Measurements from ENCODE around the gene CACNA1F. TPM values are rescaled to one million over a fixed set of nuclear protein-coding genes. Genes with fewer than 3 reads are reported as not detected.

CACNA1F gene
- total and polyA plus RNA-seq, 9 of the 15 experiments (the other 6 are each of a cell fraction or from before 2014, with no cell fraction given) = under 0.01 to 0.41 (median 0.03) TPM; not detected in 3

- TF ChIP-seq RERE (CRISPR knock-in tag; IDR thresholded peaks at IDR 0.05; ENCODE audit: borderline replicate concordance) = no peak
- TF ChIP-seq ATF4 (CRISPR knock-in tag; IDR thresholded peaks at IDR 0.05) = no peak
- no peak for TF ChIP-seq HDAC8 (tag; IDR thresholded peaks at IDR 0.05)
- peak; percentile 68 for TF ChIP-seq RB1 (IDR thresholded peaks at IDR 0.05; ENCODE audit: low read depth)
- no peak for TF ChIP-seq ZBED1 (IDR thresholded peaks at IDR 0.05)
- no peak for TF ChIP-seq ZC3H8 (IDR thresholded peaks at IDR 0.05)
- no peak for TF ChIP-seq POLR3A (IDR thresholded peaks at IDR 0.05; ENCODE audit: borderline replicate concordance, extremely low read depth, insufficient read depth, insufficient read length)
- no peak for TF ChIP-seq RBM34 (IDR thresholded peaks at IDR 0.05; ENCODE audit: borderline replicate concordance, insufficient read depth, low read length)
- TF ChIP-seq RBFOX2 (IDR thresholded peaks at IDR 0.05; ENCODE audit: low read depth, low read length) = peak; percentile 92
- TF ChIP-seq AFF4 (CRISPR knock-in tag; IDR thresholded peaks at IDR 0.05) = no peak
- no peak for TF ChIP-seq ZNF445 (CRISPR knock-in tag; IDR thresholded peaks at IDR 0.05; ENCODE audit: low read depth)
- TF ChIP-seq ZBTB17 (CRISPR knock-in tag; IDR thresholded peaks at IDR 0.05) = no peak
- TF ChIP-seq MTF1 (CRISPR knock-in tag; IDR thresholded peaks at IDR 0.05; ENCODE audit: borderline replicate concordance) = no peak
- no peak for TF ChIP-seq E4F1 (CRISPR knock-in tag; IDR thresholded peaks at IDR 0.05; ENCODE audit: borderline replicate concordance)
These were observed 46.8 kb downstream of the CACNA1F start, which contains the start of gene PRICKLE3 (continued) for GRCh38 chrX:49186125-49187027.
